Type B pancreatic cell (in vitro differentiated cells): Measurements from ENCODE around the gene TBX18. TPM values are rescaled to one million over a fixed set of nuclear protein-coding genes. Genes with fewer than 3 reads are reported as not detected.

Experiments used
- DNase-seq: peaks from one replicate; pipeline ENCODE4 v3.0.0; 2021; ENCODE audit warnings: mixed read lengths; ENCODE audit not compliant: unreplicated experiment; ENCODE audit errors: extremely low spot score
- H3K27ac Mint-ChIP-seq: 2 replicates; pipeline ENCODE4 v1.8.0; 2021; ENCODE audit warnings: mild to moderate bottlenecking, mixed read lengths
- H3K27me3 Mint-ChIP-seq: 2 replicates; pipeline ENCODE4 v1.8.0; 2021; ENCODE audit warnings: mixed read lengths
- H3K36me3 Mint-ChIP-seq: 2 replicates; pipeline ENCODE4 v1.8.0; 2021; ENCODE audit warnings: mixed read lengths
- H3K4me1 Mint-ChIP-seq: one replicate; pipeline ENCODE4 v1.8.0; 2021; ENCODE audit warnings: mixed read lengths; ENCODE audit not compliant: unreplicated experiment
- H3K4me3 Mint-ChIP-seq: 2 replicates; pipeline ENCODE4 v1.8.0; 2021; ENCODE audit warnings: mild to moderate bottlenecking, mixed read lengths
- H3K9me3 Mint-ChIP-seq: 2 replicates; pipeline ENCODE4 v1.8.0; 2021; ENCODE audit warnings: mixed read lengths
- total RNA-seq: library from RNA; stranded (reverse); gene quantifications from 2 replicates; pipeline ENCODE4 v1.2.1, GENCODE V29; 2021; ENCODE audit warnings: low replicate concordance
- TF ChIP-seq, protein P1 (sequence below): fragments of 200-600 bp; sonication (generic); conservative IDR thresholded peaks from 2 replicates; pipeline ENCODE4 v1.5.0; 2021; ENCODE audit warnings: antibody characterized with exemption, mild to moderate bottlenecking

The TBX18 gene
- total RNA-seq, 1 donor from 2014 or later, result 8.2 TPM

DNA sequence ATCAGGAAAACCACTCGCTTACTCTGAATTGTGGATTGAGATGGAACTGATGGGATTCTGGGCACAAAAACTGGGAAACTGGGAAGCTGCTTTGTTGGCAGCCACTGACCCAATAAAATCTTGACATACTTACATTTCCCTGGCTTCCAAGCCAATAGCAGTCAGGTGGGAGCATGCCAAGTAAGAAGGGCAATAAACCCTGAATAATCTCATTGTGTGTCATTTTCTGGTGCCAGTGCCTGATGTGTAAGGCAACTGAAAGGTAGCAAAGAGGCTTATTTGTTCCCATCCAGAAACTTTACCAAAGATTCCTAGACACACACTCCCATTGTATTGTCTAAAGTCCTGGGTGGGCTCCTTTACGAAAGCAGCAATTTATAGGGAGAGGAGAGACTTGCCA is 93.2 kb downstream of the TBX18 start:
- DNase-seq, result no peak
- no peaks in the 10 kb centered on the region for H3K27me3 Mint-ChIP-seq
- no peaks in the 10 kb centered on the region for H3K4me1 Mint-ChIP-seq
- TF ChIP-seq, protein P1, sequence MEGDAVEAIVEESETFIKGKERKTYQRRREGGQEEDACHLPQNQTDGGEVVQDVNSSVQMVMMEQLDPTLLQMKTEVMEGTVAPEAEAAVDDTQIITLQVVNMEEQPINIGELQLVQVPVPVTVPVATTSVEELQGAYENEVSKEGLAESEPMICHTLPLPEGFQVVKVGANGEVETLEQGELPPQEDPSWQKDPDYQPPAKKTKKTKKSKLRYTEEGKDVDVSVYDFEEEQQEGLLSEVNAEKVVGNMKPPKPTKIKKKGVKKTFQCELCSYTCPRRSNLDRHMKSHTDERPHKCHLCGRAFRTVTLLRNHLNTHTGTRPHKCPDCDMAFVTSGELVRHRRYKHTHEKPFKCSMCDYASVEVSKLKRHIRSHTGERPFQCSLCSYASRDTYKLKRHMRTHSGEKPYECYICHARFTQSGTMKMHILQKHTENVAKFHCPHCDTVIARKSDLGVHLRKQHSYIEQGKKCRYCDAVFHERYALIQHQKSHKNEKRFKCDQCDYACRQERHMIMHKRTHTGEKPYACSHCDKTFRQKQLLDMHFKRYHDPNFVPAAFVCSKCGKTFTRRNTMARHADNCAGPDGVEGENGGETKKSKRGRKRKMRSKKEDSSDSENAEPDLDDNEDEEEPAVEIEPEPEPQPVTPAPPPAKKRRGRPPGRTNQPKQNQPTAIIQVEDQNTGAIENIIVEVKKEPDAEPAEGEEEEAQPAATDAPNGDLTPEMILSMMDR, result no peak
- no peak overlapping the region for H3K27ac Mint-ChIP-seq
- no peaks in the 10 kb centered on the region for H3K36me3 Mint-ChIP-seq
- no peak overlapping the region for H3K4me3 Mint-ChIP-seq
- no peaks in the 10 kb centered on the region for H3K9me3 Mint-ChIP-seq

DNA sequence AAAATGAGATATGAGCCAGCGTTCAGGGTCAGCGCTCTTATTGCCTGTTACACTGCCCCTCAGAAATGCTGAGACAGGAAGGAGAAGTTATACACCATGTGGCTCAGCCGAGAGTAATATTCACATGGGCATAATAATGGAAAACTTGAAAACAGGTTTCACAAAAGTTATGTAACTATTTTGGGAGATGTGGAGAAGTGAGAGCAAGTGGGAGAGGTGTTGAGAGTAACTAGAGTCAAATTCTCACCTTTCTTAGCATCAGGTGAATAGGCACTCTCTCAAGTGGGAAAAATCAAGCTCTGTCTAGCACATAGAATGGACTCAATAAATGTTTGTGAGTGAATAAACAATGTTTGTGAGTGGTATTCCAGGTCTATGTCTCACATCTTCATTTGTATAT is 94.5 kb downstream of the TBX18 start:
- H3K27me3 Mint-ChIP-seq, result no peaks in the 10 kb centered on the region
- no peaks in the 10 kb centered on the region for H3K36me3 Mint-ChIP-seq
- no peaks in the 10 kb centered on the region for H3K4me1 Mint-ChIP-seq
- no peak for DNase-seq
- no peak overlapping the region for H3K27ac Mint-ChIP-seq
- TF ChIP-seq, protein P1, result no peak
- no peaks in the 10 kb centered on the region for H3K9me3 Mint-ChIP-seq
- no peak overlapping the region for H3K4me3 Mint-ChIP-seq

DNA sequence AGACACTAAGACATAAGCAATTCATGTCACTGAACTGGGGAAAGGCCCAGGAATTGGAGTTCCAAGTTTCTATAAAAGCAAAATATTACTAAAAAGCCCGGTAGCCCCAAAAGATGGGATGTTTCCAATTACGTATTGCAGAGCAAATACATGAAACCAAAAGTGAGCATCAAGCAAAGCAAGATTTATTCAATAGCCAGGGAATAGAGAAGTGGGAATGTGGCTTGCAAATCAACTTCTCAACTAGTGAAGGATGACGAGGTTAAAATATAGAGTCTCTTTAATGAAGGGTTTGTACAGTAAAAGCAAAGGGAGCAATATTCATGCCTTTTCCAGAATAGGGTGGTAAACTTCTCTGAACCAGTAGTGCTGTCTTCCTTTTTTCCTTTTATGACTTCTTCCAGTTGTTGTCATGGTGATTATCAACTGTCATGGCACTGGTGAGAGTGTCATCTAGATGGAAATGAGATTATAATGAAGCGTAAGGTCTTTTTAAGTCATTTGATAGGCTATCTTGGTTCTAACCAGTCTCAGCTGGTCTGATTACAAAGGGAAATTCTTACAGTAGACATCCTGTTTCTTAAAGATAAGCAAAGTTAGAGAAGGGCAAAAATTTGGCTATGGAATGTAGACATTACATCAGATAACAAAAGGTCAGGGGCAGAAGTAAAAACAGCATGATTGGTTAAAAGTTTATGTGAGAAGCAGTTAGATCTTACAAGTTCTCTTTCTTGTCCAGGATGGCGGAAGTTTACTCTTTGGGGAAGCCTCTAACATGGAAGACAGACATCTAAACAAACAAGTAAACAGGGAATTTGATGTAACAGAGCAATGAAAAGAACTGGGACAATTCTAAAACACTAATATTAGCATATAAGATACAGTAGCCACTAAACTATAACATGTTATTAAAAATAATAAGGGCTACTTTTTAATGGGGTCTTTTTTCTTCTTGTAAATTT is 96.9 kb downstream of the TBX18 start:
- TF ChIP-seq, protein P1, result no peak
- no peak for DNase-seq
- Mint-ChIP-seq H3K27ac (no peak overlapping the region), H3K9me3 (no peaks in the 10 kb centered on the region), H3K4me1 (no peaks in the 10 kb centered on the region), H3K4me3 (no peak overlapping the region), H3K36me3 (no peaks in the 10 kb centered on the region), H3K27me3 (peaks cover 4% of the 10 kb centered on the region)

DNA sequence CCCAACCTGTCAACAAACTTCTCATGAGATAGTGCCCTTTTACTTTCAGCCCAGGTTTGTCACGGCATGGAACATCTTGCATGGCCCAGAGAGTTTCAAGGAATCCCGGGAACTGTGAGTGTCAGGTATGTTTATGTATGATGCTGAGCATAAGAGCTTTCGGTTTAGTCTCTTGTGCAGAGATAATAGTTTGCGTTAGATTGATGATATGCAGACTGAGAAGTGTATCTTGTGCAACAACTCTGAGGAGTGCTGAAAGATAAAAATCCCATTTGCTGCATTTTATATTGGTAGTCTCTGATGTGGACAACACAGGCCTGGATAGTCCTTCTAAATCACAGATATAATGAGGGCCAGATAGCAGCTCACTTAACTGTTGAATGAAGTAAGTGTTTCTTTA is 99.0 kb downstream of the TBX18 start:
- Mint-ChIP-seq H3K9me3 (no peaks in the 10 kb centered on the region), H3K27ac (no peak overlapping the region), H3K4me1 (no peaks in the 10 kb centered on the region), H3K36me3 (no peaks in the 10 kb centered on the region), H3K27me3 (peaks cover 7% of the 10 kb centered on the region), H3K4me3 (no peak overlapping the region)
- TF ChIP-seq, protein P1, result no peak
- no peak for DNase-seq

DNA sequence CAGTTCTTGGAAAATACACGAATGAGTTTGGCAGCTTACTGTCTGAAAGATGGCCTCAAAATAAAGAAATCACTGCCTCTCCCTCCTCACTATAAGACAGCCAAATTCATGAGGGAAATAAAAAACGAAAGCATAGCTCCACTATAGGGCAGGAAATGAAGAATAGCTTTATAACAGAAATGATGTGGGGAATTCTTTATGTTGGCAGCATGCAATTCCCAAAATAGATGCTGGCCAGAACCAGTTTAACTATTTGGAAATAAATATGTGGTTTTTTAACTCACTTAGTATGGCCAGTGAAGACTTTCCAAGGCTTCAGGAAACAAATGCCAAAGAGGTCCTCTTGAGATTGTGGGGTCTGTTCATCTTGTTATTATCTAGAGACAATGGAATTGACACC is 100.5 kb downstream of the TBX18 start:
- Mint-ChIP-seq H3K36me3 (no peaks in the 10 kb centered on the region), H3K9me3 (no peaks in the 10 kb centered on the region), H3K27me3 (peaks cover 7% of the 10 kb centered on the region), H3K27ac (no peak overlapping the region), H3K4me1 (no peaks in the 10 kb centered on the region), H3K4me3 (no peak overlapping the region)
- DNase-seq, result no peak
- TF ChIP-seq, protein P1, result no peak
